ENCODE data around the gene TARS2.

The TARS2 gene

DNA sequence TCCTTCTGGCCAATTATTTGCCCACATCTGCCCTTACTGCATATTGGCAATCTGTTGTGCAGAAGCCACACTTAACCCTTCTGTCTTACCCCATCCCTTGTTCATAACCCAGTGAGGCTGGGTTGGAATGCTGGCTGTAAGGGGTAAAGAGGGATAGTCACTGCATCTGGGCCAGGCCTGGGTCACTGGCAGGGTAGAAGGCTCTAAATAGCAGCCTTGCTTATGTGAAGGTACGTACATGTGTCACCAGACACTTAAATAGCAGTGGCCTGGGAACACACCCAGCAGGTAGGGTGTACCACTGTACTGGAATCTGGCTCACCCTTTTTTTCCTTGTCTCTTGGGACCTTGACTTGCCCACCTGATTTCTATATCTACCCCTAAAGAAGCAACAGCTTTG is 9.9 kb upstream of the TARS2 start:
- peaks cover 3 to 4% of the 10 kb centered on the region in 2 donors for H3K36me3 ChIP-seq (ENCODE audit: control insufficient read depth in 2 of 2, insufficient read depth in 2 of 2, low read length in 2 of 2)
- H3K27ac ChIP-seq (ENCODE audit: low read length): no peak overlapping the region
- no peaks in the 10 kb centered on the region for H3K27me3 ChIP-seq (ENCODE audit: control insufficient read depth in 1 of 2, insufficient read depth in 2 of 2, low read length in 2 of 2)
- no peak overlapping the region for H3K4me3 ChIP-seq (ENCODE audit: low read length in 2 of 2)
- no peaks in the 10 kb centered on the region for H3K9me3 ChIP-seq (ENCODE audit: control insufficient read depth in 2 of 2, low read length in 2 of 2)
- H3K4me1 ChIP-seq (ENCODE audit: control insufficient read depth, insufficient read depth, low read length): no peaks in the 10 kb centered on the region
- no peak overlapping the region for H3K9ac ChIP-seq (ENCODE audit: low read length in 2 of 2)

DNA sequence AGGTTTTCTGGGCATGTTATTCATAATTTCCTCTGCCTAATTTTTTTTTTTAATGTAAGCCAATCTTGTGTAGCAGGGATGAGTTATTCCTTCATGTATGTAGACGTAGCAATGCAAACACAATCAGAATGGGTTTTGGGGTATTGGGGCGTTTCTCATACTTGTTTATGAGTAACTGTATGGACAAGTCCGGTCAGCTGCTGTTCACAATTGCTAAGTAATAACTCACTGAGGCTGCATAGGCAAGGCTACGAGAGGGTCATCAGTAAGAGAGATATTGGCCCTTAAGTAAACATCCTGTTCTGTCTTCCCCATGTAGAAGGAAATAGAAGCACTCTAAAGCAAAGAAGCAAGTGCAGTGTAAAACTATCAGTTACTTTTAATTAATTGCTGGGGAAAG is 9.5 kb upstream of the TARS2 start:
- H3K9ac ChIP-seq (ENCODE audit: low read length in 2 of 2): no peak overlapping the region
- no peaks in the 10 kb centered on the region for H3K9me3 ChIP-seq (ENCODE audit: control insufficient read depth in 2 of 2, low read length in 2 of 2)
- peaks cover 0 to 4% of the 10 kb centered on the region in 2 donors for H3K36me3 ChIP-seq (ENCODE audit: control insufficient read depth in 2 of 2, insufficient read depth in 2 of 2, low read length in 2 of 2)
- H3K4me3 ChIP-seq (ENCODE audit: low read length in 2 of 2): no peak overlapping the region
- no peaks in the 10 kb centered on the region for H3K27me3 ChIP-seq (ENCODE audit: control insufficient read depth in 1 of 2, insufficient read depth in 2 of 2, low read length in 2 of 2)
- H3K27ac ChIP-seq (ENCODE audit: low read length): no peak overlapping the region
- no peaks in the 10 kb centered on the region for H3K4me1 ChIP-seq (ENCODE audit: control insufficient read depth, insufficient read depth, low read length)

DNA sequence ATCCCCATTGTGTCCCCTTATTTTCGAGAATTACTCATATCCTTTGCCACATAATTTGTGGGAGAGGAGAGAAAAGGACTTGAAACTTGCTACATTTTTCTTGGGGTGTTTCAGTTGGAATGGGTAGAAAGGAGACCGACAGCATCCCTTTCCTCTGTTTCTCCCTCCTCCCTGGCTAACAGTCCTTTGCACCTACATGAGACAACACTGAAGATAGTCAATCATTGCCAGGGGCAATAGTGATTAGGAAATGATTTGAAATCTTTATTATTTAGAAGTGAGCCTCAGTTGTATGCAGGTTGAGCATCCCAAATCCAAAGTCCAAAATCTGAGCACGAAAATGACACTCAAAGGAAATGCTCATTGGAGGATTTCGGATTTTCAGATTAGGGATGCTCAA is 7.8 kb upstream of the TARS2 start:
- Histone ChIP-seq H3K27me3 (ENCODE audit: control insufficient read depth in 1 of 2, insufficient read depth in 2 of 2, low read length in 2 of 2) (no peaks in the 10 kb centered on the region), H3K9me3 (ENCODE audit: control insufficient read depth in 2 of 2, low read length in 2 of 2) (no peaks in the 10 kb centered on the region), H3K36me3 (ENCODE audit: control insufficient read depth in 2 of 2, insufficient read depth in 2 of 2, low read length in 2 of 2) (no peaks in the 10 kb centered on the region), H3K4me3 (ENCODE audit: low read length in 2 of 2) (no peak overlapping the region), H3K4me1 (ENCODE audit: control insufficient read depth, insufficient read depth, low read length) (no peaks in the 10 kb centered on the region), H3K27ac (ENCODE audit: low read length) (no peak overlapping the region), H3K9ac (ENCODE audit: low read length in 2 of 2) (no peak overlapping the region)

DNA sequence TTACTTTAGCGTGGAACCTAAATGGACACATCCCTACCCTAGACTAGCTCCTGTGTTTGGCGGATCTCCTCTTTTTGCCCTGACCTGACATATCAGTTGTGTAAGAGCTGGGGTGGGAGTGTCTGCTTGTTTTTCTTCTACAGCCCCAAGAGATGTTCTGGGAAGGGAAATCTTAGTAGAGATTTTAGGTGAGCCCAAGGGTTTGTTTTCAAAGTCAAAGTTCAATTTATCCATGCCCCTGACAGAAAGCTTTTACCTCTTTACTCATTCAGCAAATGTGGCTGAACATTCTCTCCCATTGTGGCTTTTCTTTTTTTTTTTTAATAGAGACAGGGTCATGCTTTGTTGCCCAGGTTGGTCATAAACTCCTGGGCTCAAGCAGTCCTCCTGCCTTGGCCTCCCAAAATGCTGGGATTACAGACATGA is 7.3 kb upstream of the TARS2 start:
- Histone ChIP-seq H3K36me3 (ENCODE audit: control insufficient read depth in 2 of 2, insufficient read depth in 2 of 2, low read length in 2 of 2) (no peaks in the 10 kb centered on the region), H3K27ac (ENCODE audit: low read length) (no peak overlapping the region), H3K9me3 (ENCODE audit: control insufficient read depth in 2 of 2, low read length in 2 of 2) (no peaks in the 10 kb centered on the region), H3K4me1 (ENCODE audit: control insufficient read depth, insufficient read depth, low read length) (no peaks in the 10 kb centered on the region), H3K9ac (ENCODE audit: low read length in 2 of 2) (no peak overlapping the region), H3K27me3 (ENCODE audit: control insufficient read depth in 1 of 2, insufficient read depth in 2 of 2, low read length in 2 of 2) (no peaks in the 10 kb centered on the region), H3K4me3 (ENCODE audit: low read length in 2 of 2) (no peak overlapping the region)

DNA sequence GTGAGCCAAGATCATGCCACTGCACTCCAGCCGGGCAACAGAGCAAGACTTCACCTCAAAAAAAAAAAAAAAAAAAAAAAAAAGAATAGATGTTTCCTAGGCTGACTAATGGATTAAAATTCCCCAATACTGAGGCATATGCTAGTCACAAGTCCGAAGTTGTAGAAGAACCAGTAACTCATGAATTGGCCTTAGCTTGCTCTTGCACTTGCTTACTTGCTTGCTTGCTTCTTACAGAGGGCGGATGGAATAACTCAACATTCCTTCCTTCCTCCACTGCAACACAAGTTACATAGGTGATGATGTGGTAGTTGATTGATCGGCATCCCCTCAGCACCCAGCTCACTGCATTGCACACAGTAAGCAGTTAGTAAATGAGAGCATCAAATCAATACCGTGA is 2.8 kb upstream of the TARS2 start:
- Histone ChIP-seq H3K4me3 (ENCODE audit: low read length in 2 of 2) (no peak overlapping the region), H3K36me3 (ENCODE audit: control insufficient read depth in 2 of 2, insufficient read depth in 2 of 2, low read length in 2 of 2) (peaks cover 2 to 8% of the 10 kb centered on the region in 2 donors), H3K9me3 (ENCODE audit: control insufficient read depth in 2 of 2, low read length in 2 of 2) (no peaks in the 10 kb centered on the region), H3K27ac (ENCODE audit: low read length) (no peak overlapping the region), H3K27me3 (ENCODE audit: control insufficient read depth in 1 of 2, insufficient read depth in 2 of 2, low read length in 2 of 2) (no peaks in the 10 kb centered on the region), H3K9ac (ENCODE audit: low read length in 2 of 2) (no peak overlapping the region), H3K4me1 (ENCODE audit: control insufficient read depth, insufficient read depth, low read length) (peaks cover 6% of the 10 kb centered on the region)

DNA sequence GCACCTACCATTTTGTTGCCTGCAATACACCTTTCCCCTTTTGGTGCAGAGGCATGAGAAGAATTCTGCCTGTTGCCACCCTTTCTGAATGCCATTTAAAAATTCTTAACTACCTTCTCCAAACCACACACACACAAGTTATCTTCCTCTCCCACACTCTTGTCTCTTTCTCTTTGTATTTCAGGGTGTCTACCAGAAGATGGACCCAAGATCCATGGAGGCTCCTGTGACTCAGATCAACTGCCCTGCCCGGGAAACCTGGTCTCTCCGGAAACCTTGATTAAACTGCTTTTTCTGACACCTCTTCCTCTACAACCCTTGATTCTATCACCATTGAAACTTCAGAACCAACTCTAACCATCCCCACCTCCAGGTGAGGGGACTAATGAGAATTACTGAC is 2.4 kb upstream of the TARS2 start:
- no peaks in the 10 kb centered on the region for H3K27me3 ChIP-seq (ENCODE audit: control insufficient read depth in 1 of 2, insufficient read depth in 2 of 2, low read length in 2 of 2)
- no peak overlapping the region for H3K27ac ChIP-seq (ENCODE audit: low read length)
- peaks cover 4 to 9% of the 10 kb centered on the region in 2 donors for H3K36me3 ChIP-seq (ENCODE audit: control insufficient read depth in 2 of 2, insufficient read depth in 2 of 2, low read length in 2 of 2)
- no peak overlapping the region for H3K9ac ChIP-seq (ENCODE audit: low read length in 2 of 2)
- peaks cover 6% of the 10 kb centered on the region for H3K4me1 ChIP-seq (ENCODE audit: control insufficient read depth, insufficient read depth, low read length)
- no peaks in the 10 kb centered on the region for H3K9me3 ChIP-seq (ENCODE audit: control insufficient read depth in 2 of 2, low read length in 2 of 2)
- no peak overlapping the region for H3K4me3 ChIP-seq (ENCODE audit: low read length in 2 of 2)

DNA sequence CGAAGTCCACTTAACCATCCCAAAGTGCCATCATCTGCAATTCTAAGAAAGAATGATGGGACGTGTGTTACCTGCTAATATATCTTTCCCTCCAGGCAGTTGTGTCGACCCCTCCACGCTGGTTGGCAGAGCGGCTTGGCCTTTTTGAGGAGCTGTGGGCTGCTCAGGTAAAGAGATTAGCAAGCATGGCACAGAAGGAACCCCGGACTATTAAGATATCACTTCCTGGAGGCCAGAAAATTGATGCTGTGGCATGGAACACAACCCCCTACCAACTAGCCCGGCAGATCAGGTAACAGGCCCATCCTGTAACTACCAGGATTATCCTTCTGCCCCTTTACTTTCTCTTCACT is 520 bp downstream of the TARS2 start:
- no peaks in the 10 kb centered on the region for H3K9me3 ChIP-seq (ENCODE audit: control insufficient read depth in 2 of 2, low read length in 2 of 2)
- peak overlapping the region; percentile 60 for H3K27ac ChIP-seq (ENCODE audit: low read length)
- H3K4me3 ChIP-seq (ENCODE audit: low read length in 2 of 2): peak overlapping the region; percentile 75 to 96
- no peaks in the 10 kb centered on the region for H3K27me3 ChIP-seq (ENCODE audit: control insufficient read depth in 1 of 2, insufficient read depth in 2 of 2, low read length in 2 of 2)
- H3K4me1 ChIP-seq (ENCODE audit: control insufficient read depth, insufficient read depth, low read length): peaks cover 6% of the 10 kb centered on the region
- H3K9ac ChIP-seq (ENCODE audit: low read length in 2 of 2): peak overlapping the region; percentile 92 to 94
- H3K36me3 ChIP-seq (ENCODE audit: control insufficient read depth in 2 of 2, insufficient read depth in 2 of 2, low read length in 2 of 2): peaks cover 20 to 22% of the 10 kb centered on the region in 2 donors

DNA sequence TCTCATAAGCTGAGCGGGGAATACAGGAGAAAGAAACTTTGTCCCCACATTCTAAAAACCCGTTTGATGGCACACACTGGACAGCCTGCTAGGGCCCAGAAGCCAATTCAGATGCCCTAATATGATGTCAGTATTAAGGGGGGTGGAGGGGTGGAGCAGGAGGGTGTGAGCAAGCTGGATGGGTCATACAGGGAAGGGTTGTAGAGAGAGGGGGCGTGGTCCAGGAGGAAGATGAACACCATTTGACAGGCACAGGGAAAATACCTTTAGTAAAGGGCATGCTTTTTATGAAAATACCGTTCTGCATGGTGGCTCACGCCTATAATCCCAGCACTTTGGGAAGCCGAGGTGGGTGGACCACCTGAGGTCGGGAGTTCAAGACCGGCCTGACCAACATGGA is 6.0 kb downstream of the TARS2 start:
- Histone ChIP-seq H3K9me3 (ENCODE audit: control insufficient read depth in 2 of 2, low read length in 2 of 2) (no peaks in the 10 kb centered on the region), H3K9ac (ENCODE audit: low read length in 2 of 2) (no peak overlapping the region), H3K4me1 (ENCODE audit: control insufficient read depth, insufficient read depth, low read length) (peaks cover under 1% of the 10 kb centered on the region), H3K4me3 (ENCODE audit: low read length in 2 of 2) (no peak overlapping the region), H3K27me3 (ENCODE audit: control insufficient read depth in 1 of 2, insufficient read depth in 2 of 2, low read length in 2 of 2) (no peaks in the 10 kb centered on the region), H3K27ac (ENCODE audit: low read length) (no peak overlapping the region), H3K36me3 (ENCODE audit: control insufficient read depth in 2 of 2, insufficient read depth in 2 of 2, low read length in 2 of 2) (peaks cover 41 to 42% of the 10 kb centered on the region in 2 donors)

DNA sequence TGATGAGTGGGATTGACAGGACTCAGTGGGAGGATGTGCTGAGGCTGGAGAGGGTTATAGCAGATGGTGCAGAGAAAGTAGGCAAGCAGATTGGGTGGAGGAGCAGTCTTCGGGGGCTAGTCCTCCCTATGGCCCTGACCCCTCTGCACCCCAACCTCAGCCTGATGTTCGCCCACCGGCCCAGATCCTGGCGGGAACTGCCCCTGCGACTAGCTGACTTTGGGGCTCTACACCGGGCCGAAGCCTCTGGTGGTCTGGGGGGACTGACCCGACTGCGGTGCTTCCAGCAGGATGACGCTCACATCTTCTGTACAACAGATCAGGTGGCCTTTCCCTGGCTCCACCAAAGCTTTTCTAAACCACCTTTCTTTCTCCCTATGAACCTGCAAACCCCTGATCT is 11.1 kb downstream of the TARS2 start:
- Histone ChIP-seq H3K36me3 (ENCODE audit: control insufficient read depth in 2 of 2, insufficient read depth in 2 of 2, low read length in 2 of 2) (peaks cover 27 to 34% of the 10 kb centered on the region in 2 donors), H3K9ac (ENCODE audit: low read length in 2 of 2) (no peak overlapping the region), H3K27ac (ENCODE audit: low read length) (no peak overlapping the region), H3K4me3 (ENCODE audit: low read length in 2 of 2) (no peak overlapping the region), H3K27me3 (ENCODE audit: control insufficient read depth in 1 of 2, insufficient read depth in 2 of 2, low read length in 2 of 2) (no peaks in the 10 kb centered on the region), H3K4me1 (ENCODE audit: control insufficient read depth, insufficient read depth, low read length) (no peaks in the 10 kb centered on the region), H3K9me3 (ENCODE audit: control insufficient read depth in 2 of 2, low read length in 2 of 2) (no peaks in the 10 kb centered on the region)

DNA sequence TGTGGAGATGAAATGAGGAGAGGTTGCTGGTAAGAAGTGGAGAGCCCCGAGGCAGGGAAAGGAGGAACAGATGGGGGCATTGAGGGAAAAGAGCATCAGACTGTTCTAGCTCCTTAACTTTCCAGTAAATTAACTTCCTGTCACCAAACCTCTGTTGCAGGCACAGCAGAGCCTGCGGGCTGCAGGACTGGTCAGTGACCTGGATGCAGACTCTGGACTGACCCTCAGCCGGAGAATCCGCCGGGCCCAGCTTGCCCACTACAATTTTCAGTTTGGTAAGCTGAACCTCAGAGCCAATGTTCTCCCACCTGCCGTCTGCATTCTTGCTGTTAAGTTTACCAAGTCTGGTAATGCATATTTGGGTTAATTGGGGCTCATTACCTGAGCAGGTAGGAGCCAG is 18.2 kb downstream of the TARS2 start:
- Histone ChIP-seq H3K4me1 (ENCODE audit: control insufficient read depth, insufficient read depth, low read length) (peaks cover 4% of the 10 kb centered on the region), H3K27ac (ENCODE audit: low read length) (no peak overlapping the region), H3K4me3 (ENCODE audit: low read length in 2 of 2) (no peak overlapping the region), H3K36me3 (ENCODE audit: control insufficient read depth in 2 of 2, insufficient read depth in 2 of 2, low read length in 2 of 2) (peaks cover 23 to 31% of the 10 kb centered on the region in 2 donors), H3K9me3 (ENCODE audit: control insufficient read depth in 2 of 2, low read length in 2 of 2) (no peaks in the 10 kb centered on the region), H3K9ac (ENCODE audit: low read length in 2 of 2) (no peak overlapping the region), H3K27me3 (ENCODE audit: control insufficient read depth in 1 of 2, insufficient read depth in 2 of 2, low read length in 2 of 2) (no peaks in the 10 kb centered on the region)

DNA sequence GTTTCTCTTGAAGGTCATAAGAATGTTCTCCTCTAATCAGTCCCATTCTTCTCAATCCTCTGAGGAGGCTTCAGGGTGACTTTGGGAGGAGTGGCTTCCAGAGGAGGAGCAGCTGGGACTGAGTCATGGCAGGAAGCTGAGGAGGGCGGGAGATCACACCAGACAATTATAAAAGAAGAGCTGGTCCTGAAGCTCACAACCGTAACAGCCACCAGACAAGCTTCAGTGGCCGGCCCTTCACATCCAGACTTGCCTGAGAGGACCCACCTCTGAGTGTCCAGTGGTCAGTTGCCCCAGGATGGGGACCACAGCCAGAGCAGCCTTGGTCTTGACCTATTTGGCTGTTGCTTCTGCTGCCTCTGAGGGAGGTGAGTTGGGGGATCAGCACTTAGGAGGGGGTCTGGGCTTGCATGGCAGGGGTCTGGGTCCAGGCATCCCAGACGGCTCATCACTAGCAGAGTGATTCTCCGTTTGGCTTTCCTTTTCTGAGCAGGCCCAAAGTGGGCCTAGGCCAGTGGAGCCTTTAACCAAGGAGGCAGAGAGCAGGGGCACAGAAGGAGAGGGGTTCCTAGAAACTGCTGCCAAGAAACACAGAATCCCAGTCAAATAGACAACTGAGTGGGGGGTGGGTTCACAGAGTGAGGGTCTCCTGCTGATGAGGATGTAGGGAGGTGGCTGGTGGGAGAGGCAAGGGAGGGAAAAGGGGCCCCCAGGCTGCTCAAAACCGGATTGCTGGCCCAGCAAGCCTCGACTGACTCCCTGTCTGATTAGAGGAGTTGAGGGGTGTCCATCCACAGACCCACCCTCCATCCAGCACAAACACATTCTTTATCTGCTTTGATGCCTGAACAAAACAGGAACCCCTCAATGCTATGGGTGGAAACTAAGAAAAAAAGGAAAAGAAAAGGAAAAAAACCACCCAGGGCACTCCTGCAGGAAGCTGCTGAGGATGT is 21.0 kb downstream of the TARS2 start, which contains the start of gene ECM1:
Gene ECM1, plus strand, starts transcription at position 198 of the 953 bp plus-strand sequence. Its CDS starts 101 bp downstream, at position 299.
- H3K9ac ChIP-seq (ENCODE audit: low read length in 2 of 2): peak within 1 kb of the TSS; percentile 46 to 47

More for the DNA sequence above, 21.0 kb downstream of the TARS2 start, which contains the start of gene ECM1:
- Histone ChIP-seq H3K4me3 (ENCODE audit: low read length in 2 of 2) (peak within 1 kb of the TSS; percentile 46 to 64), H3K27ac (ENCODE audit: low read length) (no peak within 1 kb of the TSS), H3K4me1 (ENCODE audit: control insufficient read depth, insufficient read depth, low read length) (peaks cover 4% of the 10 kb centered on the region), H3K36me3 (ENCODE audit: control insufficient read depth in 2 of 2, insufficient read depth in 2 of 2, low read length in 2 of 2) (peaks cover 16 to 37% of the 10 kb centered on the region in 2 donors), H3K27me3 (ENCODE audit: control insufficient read depth in 1 of 2, insufficient read depth in 2 of 2, low read length in 2 of 2) (no peaks in the 10 kb centered on the region), H3K9me3 (ENCODE audit: control insufficient read depth in 2 of 2, low read length in 2 of 2) (no peaks in the 10 kb centered on the region)

Data from stomach smooth muscle (tissue), 2 donors.